Stimulated activated CD8-positive, alpha-beta memory T cell treated with anti-CD3 and anti-CD28 coated beads, Interleukin-2, amount 100 ng/mL, for 1 hour (primary cell): ENCODE data around the gene ST6GALNAC1.
"Not testable (repeated sequence)": the region's sequence is repeated elsewhere in the genome, so short reads cannot be mapped to it uniquely, and the experiment has no call there.

ENCODE experiments used
- DNase-seq, 2 donors: peaks; one replicate each; pipeline ENCODE4 v3.0.0-alpha.2; 2020; ENCODE audit warnings: low read depth in 2 of 2

The ST6GALNAC1 gene

GRCh38 chr17:76612977-76613851 is 30.3 kb downstream of the ST6GALNAC1 start:
- no peak for DNase-seq

- no peak for DNase-seq
These were observed 31.1 kb downstream of the ST6GALNAC1 start for GRCh38 chr17:76612465-76612864.

GRCh38 chr17:76611758-76612157 is 31.8 kb downstream of the ST6GALNAC1 start:
- DNase-seq, result no peak

- DNase-seq, result not testable (repeated sequence)
These were observed 32.3 kb downstream of the ST6GALNAC1 start for GRCh38 chr17:76611080-76611749.

GRCh38 chr17:76606685-76607084 is 36.9 kb downstream of the ST6GALNAC1 start:
- DNase-seq, result not testable (repeated sequence)

- no peak for DNase-seq
These were observed 42.5 kb downstream of the ST6GALNAC1 start for GRCh38 chr17:76601065-76601464.

- DNase-seq, result no peak
These were observed 43.7 kb downstream of the ST6GALNAC1 start for GRCh38 chr17:76599694-76600460.

- no peak for DNase-seq
These were observed 45.5 kb downstream of the ST6GALNAC1 start for GRCh38 chr17:76598004-76598439.

GRCh38 chr17:76597156-76598003 is 46.2 kb downstream of the ST6GALNAC1 start:
- DNase-seq, result no peak

- DNase-seq, result no peak
These were observed 48.9 kb downstream of the ST6GALNAC1 start for GRCh38 chr17:76594690-76595089.

GRCh38 chr17:76593959-76594358 is 49.6 kb downstream of the ST6GALNAC1 start:
- DNase-seq, result no peak

GRCh38 chr17:76593384-76593826 is 50.2 kb downstream of the ST6GALNAC1 start:
- no peak for DNase-seq

- DNase-seq, result no peak
These were observed 55.4 kb downstream of the ST6GALNAC1 start for GRCh38 chr17:76588182-76588581.

GRCh38 chr17:76586741-76587487 is 56.6 kb downstream of the ST6GALNAC1 start:
- DNase-seq, result no peak

GRCh38 chr17:76585649-76586593 is 57.6 kb downstream of the ST6GALNAC1 start, which contains the start of gene ST6GALNAC2:
ST6GALNAC2 (minus strand) TSS chr17:76585860; CDS start chr17:76585808, 52 bp downstream.
- DNase-seq, result no peak

GRCh38 chr17:76585033-76585648 is 58.4 kb downstream of the ST6GALNAC1 start:
- no peak for DNase-seq

- DNase-seq, result no peak
These were observed 59.0 kb downstream of the ST6GALNAC1 start for GRCh38 chr17:76584427-76585032.

GRCh38 chr17:76582660-76583059 is 60.9 kb downstream of the ST6GALNAC1 start:
- DNase-seq, result no peak
